Measurements from ENCODE around the gene CORIN. TPM values are rescaled to one million over a fixed set of nuclear protein-coding genes. Genes with fewer than 3 reads are reported as not detected.

Gene CORIN
- total RNA-seq, 1 experiment from 2014 or later = 0.03 TPM

Small RNA genes lying within 50 kb of the gene (small RNA-seq; reads per million reads assigned to genes)
- 0 to 0.76 reads per million in 2 experiments for gene MIR8053

Other genes starting within 250 kb of the CORIN start
- gene NFXL1, start 76.5 kb upstream of the CORIN start, total RNA-seq (2014; rRNA removed; shearing (Covaris generic)) = 4.3 and 5.9 TPM in 2 replicates
- gene CNGA1, start 178.6 kb upstream of the CORIN start, total RNA-seq (2014; rRNA removed; shearing (Covaris generic)) = 0.05 and 0.35 TPM in 2 replicates
- 0.13 and 0.40 TPM in 2 replicates for gene NIPAL1, start 178.7 kb upstream of the CORIN start, total RNA-seq (2014; rRNA removed; shearing (Covaris generic))

Measured in SK-MEL-5 (cell line).